NCI-H345 (cell line): ENCODE measurements around the gene POTEF.
A peak's percentile ranks its signal among the peaks of the same experiment; 100 is the strongest.
"Not testable (repeated sequence)": the region's sequence is repeated elsewhere in the genome, so short reads cannot be mapped to it uniquely, and the experiment has no call there.

Experiments
- DNase-seq: peaks from one replicate; lab custom pipeline; 2025; lab: John Stamatoyannopoulos, UW

POTEF gene

DNA sequence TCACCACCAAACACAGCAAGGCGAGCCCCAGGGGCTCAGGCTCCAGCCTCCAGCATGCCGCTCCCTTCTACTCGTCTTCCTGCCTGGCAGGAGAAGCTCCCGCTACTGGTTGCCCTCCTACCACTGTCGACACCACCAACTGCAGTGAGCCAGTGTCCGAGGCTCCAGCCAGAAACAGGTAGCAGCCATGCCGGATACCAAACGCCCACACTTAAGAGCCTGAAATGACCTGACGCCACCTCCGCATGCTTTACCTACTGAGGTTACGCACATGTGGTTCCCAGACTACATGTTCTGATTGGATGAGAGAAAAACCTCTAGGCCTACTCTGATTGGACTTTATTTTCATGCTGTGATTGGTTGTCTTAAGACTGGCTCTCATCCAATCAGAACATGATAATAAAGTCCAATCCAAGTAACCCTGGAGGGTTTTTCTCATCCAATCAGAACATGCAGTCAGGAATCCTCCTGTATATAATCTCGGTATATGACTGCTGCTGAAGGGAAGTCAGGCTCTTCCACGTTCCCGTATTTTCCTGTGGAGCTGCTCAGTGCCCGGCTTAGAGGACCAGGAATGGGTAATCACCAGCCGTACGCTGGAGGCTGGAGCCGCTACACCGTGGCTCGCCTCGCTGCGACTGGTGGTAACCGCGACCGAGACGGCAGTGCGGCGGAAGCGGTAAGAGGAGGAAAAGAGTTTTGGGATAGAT lies at the start of gene POTEF:
POTEF (minus strand) TSS at position 103 of the 710 bp plus-strand sequence. CDS start 8,707 bp downstream, outside the sequence.
- not testable (repeated sequence) for DNase-seq

DNA sequence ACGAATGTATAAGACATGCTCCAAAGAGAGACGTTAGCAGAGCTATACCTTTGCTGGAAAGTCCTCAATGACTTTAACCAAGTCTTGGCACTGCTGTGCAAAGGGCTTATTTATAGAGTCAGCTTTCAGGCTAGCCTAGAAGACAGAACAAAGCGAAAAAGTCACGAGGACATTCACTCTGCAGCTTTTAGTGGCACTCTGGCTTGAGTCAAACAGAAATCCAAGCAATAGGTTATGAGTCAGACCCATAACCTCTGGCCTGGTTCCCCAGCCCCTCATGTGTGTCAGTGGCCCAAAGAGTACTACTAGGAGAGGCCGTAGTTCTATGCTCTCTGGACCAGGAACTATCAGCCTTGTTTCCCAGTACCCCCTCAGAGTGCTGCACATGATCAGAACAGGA lies 45.8 kb upstream of the POTEF start:
- DNase-seq: not testable (repeated sequence)

DNA sequence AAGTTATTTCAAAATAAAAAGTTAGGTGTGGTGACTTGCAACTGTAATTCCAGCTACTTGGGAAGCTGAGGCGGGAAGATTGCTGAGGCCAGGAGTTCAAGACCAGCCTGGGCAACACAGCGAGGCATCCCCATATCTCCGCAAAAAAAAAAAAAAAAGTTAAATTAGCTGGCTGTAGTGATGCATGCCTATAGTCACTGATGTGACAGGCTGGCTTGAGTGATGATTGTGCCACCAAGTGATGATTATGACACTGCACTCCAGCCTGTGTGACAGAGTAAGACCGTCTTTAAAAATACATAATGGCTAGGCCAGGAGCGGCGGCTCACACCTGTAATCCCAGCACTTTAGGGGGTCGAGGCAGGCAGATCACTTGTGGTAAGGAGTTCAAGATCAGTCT lies 40.9 kb upstream of the POTEF start:
- DNase-seq: no peak

DNA sequence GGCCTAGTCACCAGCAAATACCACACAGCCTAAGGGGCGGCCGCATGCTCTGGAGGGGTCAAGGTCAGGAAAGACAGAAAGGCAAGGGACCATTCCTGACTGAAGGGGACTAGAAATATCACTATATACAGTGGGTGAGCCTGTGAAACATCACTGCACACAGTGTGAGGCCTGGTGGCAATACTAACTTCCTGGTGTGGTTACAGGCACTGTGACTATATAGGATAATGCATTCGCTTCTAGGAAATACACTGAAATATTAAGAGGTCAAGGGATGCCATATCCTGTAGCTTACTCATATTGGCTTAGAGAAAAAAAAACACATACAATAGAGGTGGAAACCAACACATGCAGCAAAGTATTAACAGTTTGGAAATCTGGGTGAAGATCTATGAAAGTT lies 40.1 kb upstream of the POTEF start:
- not testable (repeated sequence) for DNase-seq

DNA sequence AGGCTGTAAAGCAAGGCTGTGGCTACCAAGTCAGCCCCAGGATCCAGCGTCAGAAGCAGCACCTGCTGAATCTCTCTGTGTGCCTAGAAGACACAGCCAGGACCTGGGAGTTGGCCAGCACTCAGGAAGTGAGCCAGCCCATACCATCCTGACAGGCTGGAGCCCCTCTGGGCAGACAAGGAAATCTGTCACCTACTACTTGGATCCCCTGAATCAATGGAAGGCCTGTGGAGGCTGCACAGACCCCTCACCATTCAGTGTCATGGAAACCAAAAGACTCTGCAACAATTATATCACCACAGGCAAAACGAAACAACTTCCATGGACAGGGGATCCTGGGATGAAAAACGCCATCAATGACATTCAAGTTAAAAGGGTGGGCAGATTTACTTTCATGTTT lies 37.6 kb upstream of the POTEF start:
- DNase-seq: not testable (repeated sequence)

DNA sequence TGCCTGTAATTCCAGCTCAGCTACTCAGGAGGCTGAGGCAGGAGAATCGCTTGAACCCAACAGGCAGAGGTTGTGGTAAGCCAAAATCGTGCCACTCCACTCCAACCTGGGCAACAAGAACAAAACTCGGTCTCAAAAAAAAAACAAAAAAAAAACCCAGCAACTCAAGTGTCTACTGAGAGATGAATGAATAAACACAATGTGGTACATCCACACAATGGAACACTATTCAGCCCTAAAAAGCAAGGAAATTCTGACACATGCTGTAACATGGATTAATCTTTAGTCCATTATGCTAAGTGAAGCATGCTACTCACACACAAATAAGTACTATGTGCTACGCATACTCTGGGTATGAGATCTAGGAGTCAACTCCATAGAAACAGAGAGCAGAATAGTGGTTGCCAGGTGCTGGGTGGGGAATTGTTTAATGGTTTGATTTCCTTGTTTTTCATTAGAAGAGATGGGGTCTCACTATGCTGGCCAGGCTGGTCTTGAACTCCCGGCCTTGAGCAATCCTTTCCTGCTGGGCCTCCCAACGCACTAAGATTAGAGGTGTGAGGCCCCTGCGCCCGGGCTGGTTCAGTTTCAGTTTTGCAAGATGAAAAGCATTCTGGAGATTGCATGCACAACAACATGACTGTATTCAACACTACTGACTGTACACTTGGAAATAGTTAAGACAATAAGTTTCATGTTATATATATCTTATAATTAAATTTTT lies 36.4 kb upstream of the POTEF start:
- no peak for DNase-seq

DNA sequence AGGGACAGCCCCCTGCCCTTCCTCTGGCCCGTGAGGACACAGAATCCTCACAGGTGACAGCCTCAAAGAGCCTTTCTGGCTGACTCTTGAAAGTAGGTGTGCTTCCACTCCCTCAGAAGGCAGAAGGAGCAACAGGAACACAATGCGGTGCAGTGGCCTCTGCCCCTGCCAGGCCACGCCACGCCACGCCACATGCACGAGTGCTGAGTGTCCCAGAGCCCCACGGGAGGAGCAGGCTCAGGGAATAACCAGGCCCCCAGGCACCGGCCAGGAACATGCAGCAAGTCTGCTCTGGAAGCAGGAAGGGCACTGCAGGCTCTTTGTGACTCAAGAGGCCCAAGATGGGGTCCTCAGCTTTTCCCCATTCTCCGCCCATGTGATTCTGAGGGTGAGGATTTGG lies 33.9 kb upstream of the POTEF start:
- no peak for DNase-seq

DNA sequence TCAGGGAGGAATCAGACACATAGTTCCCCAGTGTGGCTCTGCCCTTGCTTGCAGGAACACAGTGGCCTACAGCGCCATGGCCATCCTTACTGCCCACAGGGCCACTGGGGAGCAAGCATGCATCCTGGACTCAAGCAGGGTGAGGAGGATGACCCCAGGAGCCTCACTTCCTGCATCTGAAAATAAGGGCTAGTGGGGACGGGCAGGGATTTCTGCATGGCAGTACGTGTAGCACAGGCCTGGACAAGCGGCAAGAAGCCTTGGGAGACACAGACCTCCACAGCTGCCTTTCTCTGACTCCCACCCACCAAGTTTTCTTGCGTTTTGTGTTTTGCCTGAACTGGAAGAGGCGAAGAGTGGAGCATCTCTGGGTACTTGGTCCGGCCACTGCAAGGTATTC lies 33.5 kb upstream of the POTEF start:
- DNase-seq: not testable (repeated sequence)

DNA sequence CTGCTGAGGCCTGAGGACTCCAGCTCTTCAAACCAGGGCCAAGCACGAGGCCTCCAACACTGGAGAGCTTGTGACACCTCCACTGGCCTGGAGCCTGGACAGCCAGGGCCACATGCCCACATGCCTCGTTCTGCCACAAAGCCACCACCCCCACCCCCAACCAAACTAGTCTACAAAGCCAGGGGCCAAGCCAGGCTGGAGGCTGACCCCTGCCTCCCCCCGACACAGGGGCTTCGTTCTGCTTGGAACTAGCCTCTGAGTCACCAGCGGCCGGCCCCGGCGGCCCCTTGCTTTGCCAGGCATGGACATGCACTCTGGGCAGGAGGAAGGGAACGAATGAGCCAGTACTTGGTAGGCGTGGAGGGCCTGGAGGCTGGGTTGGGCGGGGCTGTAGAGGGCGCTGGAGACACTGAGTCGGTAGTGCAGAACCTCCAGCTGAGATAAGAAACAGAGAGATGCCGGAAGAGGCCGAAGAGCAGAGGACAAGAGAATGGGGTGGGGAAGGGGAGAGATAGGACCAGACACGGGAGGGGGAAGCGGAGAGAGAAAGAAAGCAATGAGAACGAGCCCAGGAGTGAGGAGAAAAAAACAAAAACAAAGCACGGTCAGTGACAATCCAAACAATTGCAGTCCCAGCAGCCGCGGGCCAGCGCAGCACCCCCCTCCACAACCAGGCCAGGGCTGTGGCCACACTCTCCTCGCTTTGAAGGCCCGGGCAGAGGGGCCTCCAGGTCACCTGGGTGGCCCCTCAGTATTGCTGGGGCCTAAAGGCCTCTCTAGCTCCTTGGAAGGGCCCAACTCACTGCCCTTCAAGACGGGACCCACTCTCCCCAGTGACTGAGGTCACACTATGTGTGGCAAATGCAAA lies 32.0 kb upstream of the POTEF start:
- not testable (repeated sequence) for DNase-seq

DNA sequence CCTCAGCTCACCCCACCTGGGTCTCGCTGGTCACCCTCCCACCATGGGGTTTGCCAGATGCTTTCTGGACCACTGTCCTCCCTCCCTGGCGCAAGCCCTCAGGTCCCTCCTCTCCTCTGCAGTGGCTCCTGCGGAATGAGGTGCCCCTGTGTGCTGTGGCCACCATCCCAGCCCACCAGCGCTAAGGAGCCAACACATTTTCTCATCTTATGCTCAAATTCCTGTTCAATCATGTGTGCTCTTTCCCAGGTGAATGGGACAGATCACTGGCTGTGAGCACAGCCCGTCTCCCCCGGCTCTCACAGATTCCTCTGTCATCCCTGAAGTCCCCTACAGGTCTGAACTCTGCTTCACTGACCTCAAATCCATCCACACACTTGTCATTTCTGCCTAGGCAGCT lies 31.1 kb upstream of the POTEF start:
- DNase-seq: no peak

DNA sequence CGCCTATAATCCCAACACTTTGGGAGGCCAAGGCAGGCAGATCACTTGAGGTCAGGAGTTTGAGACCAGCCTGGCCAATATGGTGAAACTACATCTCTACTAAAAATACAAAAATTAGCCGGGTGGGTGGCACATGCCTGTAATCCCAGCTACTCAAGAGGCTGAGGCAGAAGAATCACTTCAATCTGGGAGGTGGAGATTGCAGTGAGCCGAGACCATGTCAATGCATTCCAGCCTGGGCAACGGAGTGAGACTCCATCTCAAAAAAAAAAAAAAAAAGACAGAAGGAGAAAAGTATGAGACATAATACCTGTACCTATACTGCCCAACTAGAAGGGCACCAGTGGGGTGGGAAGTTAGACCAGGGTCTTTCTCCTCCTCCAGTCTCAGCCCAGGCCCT lies 30.4 kb upstream of the POTEF start:
- DNase-seq: not testable (repeated sequence)

DNA sequence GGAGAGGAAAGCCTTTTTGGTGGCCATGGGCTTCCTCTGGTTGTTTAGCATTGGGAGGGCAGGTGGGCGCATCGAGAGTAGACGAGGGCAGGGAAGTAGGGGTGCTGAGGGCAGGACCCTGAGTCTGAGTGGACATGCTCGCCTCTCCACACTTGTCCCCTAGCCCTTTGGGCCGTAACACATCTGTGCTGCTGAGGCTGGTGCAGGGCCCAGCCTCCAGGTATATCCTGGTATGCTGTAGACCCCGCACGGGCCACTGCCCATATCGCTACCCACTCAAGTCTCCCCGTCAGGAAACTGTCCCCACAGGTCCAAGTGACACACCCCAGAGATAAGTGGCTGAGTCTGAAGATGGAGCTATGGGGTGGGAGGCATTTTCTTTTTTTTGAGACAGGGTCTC lies 29.6 kb upstream of the POTEF start:
- no peak for DNase-seq

DNA sequence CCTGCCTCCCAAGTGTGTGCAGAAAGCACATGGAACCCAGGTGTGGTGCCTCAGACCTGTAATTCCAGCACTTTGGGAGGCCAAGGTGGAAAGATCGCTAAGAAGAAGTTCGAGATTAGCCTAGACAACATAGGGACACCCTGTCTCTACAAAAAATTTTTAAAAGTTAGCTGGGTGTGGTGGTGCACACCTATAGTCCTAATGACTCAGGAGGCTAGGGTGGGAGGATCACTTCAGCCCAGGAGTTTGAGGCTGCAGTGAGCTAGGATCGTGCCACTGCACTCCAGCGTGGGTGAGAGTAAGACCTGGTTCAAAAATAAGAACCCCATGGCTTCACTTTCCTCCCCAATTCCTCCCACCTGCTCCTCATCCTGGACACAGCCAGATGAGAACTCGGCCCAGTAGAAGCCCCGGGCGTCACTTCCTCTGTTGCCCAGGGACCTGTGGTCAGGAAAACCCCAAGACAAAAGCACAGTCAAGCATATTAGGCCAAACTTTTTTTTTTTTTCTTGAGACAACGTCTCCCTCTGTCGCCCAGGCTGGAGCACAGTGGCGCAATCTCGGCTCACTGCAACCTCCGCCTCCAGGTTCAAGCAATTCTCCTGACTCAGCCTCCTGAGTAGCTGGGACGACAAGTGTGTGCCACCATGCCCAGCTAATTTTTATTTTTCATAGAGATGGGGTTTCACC lies 28.9 kb upstream of the POTEF start:
- not testable (repeated sequence) for DNase-seq

DNA sequence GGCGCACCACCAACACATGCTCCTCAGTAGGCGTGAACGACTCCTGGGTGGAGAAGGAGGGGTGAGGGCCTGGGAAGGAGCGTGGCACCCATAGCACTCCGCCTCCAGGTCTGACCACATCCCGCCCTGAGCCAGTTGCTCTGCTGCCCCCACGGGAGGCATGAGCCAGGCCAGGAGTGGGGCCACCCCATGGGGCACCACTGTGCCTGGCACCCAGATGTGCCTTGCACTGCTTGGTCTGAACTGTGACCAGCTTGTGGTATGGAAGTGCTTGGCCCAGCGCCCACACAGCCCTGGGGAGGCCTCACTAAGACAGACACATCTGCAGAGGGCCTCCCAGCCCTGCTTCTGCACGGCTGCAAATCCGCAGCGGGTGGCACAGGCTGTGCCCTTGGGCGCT lies 28.3 kb upstream of the POTEF start:
- DNase-seq: peak; percentile 50

DNA sequence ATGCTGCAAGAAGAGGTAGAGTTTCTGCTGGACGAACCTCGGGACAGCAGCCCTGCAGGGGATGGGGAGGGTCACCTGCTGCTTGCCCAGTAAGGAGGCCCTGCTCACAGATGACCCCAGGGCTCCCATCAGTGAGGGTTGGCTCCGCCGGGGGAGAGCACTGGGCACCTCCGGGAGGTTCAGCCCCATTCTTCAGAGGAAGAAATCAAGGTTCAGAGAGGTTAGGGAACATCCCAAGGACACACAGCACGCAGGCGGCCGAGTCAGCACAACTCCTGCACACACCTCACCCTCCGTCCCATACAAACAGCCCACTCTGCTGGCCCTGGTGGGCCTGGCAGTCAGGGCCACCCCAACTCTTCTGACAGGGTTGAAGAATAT lies 27.6 kb upstream of the POTEF start:
- no peak for DNase-seq

DNA sequence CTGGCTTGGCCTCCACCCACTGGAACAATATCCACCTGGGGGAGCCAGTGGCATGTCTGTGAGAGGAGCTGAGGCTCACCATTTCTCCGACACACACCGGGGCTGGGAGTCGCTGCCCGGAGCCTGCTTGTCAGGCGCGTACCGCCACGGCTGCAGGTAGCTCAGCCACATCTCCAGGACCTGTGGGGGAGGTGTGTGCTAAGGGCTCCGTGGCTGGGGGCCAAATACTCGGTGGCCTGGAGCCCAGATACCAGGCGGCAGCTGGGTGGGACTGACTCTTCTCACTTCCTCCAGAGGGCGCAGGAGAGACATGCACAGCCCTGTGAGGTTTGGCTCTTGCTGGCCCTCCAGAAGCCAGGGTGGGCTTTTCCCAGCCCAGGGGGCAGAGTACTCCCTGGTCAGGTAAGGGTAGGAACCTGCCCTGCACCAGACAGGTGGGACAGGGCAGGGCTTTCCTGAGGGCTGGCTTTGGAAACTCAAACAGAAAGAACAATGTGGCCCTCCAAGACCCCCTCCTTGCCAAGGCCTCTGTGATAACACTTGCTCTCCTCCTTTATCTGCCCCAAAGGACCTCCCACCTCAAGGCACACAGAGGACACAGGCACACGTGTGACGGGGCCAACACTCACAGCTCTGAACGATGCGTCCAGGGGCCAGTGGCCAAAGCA lies 27.1 kb upstream of the POTEF start:
- peak; percentile 55 for DNase-seq

DNA sequence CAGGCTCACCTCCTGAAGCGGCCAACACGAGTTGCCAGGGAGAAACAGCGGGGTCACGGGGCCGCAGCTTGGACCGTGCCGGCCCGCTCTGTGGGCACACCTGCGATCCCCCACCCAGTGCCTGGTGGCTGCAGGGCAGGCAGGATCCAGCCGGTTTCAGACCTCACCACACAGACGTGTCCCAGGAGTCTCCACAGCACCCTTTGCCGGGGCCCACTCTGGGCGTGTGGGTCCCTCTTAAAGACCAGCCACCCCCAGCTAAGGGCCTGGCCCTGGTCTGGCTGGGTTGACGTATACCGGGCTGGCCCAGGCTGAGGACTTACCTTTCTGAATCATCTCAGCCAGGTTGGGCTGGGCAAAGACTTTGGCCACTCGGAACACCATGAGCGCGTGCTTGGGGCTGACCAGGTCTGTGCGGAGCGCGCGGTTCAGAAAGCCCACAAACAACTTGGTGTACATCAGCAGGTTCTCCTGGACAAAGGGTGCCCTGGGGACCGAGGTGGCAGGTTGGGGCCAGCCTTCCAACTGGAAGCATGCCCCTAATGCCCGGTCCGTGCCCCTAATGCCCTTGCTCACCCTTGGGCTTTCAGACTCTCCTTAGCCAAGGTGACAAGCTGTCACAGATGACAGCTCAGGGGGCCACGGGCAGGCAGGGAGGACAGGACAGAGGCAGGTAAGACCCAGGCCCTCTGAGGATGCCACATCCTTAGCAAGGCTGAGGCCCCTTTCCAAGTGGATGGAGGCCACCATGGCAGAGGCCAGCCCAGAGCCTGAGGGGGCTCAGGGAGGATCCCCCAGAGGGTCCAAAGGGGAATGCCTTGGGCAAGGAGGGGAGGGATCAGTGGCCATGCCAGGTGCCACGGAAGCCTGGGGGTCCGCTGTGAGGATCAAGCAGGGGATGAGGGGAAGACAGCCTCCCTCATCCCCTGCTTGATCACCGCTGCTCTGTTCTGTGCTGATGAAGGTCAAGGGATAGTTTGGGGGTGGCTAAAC lies 26.0 kb upstream of the POTEF start:
- no peak for DNase-seq

DNA sequence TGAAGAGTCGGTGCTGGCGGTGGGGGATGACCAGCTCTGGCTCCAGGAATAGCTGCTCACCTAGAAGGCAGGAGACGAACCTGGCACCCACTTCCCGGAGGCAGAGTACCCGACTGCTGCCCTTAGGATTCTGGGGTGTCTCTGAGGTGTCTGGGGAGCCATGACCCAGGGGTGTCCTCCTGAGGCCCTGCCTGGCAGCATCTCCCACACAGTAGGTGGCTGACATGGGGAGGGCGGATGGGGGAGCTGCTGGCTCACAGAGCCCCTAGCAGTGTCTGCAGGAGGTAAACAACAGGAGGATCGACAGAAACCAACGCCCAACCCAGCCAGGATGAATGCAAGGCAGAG lies 25.4 kb upstream of the POTEF start:
- not testable (repeated sequence) for DNase-seq

DNA sequence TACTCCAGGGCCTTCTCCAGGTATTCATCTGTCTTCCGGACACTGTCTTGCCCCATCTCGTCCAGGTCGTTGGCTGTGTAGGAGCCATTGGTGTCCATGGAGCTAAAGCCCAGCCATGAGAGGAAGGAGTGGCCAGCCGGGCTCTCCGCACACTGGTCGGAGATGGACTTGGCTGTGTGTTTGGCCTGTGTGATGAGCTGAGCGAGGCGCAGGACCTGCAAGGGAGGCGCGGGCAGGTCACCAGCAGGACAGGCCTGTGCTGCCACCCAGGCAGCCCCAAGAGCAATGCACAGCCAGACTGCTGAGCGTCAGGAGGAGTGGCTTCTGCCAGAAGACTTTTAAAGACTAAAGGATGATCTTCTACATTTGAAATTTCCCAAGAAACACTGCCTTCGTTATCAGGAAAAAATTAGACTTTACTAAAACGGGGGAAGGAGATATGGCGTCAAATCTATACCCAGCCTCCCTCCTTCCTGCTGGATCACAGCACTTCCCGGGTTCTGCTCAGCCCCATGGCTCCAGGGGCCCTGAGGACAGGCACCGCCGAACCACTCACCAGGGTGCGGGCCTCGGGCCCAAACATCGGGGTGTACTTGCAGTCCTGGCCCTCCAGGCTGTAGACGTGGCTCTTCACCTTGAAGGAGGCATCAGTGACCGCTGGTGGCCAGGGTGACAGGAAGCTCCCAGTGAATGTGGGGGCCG lies 24.9 kb upstream of the POTEF start:
- DNase-seq: not testable (repeated sequence)
